Stimulated activated CD4-positive, alpha-beta T cell treated with anti-CD3 and anti-CD28 coated beads, TNF-alpha, amount 100 ng/mL, for 1 hour (primary cell): ENCODE results near the gene FERD3L.
"Not testable (repeated sequence)": the region's sequence is repeated elsewhere in the genome, so short reads cannot be mapped to it uniquely, and the experiment has no call there.

Experiments used
- DNase-seq, 3 donors: peaks; one replicate each; pipeline ENCODE4 v3.0.0-alpha.2; 2020; ENCODE audit warnings: low read depth in 3 of 3, low spot score in 1 of 3

Gene FERD3L, protein sequence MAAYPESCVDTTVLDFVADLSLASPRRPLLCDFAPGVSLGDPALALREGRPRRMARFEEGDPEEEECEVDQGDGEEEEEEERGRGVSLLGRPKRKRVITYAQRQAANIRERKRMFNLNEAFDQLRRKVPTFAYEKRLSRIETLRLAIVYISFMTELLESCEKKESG

DNA sequence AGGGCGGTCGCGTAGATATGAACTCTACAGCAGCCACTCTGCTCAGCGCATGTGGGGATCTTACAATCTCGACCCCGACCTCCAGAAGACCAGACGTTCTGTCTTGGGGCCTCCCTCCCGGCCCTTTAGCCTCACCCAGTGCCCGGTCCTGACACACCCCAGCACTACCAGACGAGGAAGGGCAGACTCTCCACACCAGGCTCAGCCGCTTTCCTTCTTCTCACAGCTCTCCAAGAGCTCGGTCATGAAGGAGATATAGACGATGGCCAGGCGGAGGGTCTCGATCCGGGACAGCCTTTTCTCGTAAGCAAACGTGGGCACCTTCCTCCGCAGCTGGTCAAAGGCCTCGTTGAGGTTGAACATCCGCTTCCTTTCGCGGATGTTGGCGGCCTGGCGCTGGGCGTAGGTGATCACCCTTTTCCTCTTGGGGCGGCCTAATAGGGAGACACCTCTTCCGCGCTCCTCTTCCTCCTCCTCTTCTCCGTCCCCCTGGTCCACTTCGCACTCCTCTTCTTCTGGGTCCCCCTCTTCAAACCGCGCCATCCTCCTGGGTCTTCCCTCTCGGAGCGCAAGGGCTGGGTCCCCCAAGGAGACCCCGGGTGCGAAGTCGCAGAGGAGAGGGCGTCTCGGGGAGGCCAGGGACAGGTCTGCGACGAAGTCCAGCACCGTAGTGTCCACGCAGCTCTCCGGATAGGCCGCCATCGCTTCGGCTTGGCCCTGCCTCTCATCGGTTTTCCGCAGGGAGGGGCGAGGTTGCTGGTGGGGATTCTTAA, at the start of gene FERD3L:
Gene FERD3L, minus strand, starts transcription at position 761 of the 773 bp plus-strand sequence. Its CDS starts 59 bp downstream, at position 702.
- no peak for DNase-seq

DNA sequence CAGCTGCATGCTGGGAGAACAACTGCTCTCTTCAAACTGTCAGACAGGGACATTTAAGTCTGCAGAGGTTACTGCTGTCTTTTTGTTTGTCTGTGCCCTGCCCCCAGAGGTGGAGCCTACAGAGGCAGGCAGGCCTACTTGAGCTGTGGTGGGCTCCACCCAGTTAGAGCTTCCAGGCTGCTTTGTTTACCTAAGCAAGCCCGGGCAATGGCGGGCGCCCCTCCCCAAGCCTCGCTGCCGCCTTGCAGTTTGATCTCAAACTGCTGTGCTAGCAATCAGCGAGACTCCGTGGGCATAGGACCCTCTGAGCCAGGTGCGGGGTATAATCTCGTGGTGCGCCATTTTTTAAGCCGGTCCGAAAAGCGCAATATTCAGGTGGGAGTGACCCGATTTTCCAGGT, 49.2 kb upstream of the FERD3L start:
- not testable (repeated sequence) for DNase-seq

DNA sequence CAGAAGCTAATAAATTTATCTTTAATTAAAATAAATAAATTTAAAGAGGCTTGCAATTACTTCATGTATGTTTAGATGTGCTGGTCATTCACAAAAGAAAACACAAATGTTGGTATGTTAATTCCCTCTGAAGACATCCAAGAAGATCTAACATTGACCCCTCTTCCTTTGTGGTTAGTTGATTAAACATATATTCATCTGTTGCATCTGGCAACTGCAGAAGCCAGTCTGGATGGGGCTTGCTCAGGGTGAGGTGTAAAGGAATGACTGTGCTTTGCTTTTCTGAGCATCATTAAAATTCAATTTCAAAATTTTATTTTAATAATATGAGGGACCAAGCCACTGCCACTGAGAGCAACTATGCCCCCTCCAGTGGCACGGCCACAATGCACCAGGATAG, 36.4 kb upstream of the FERD3L start:
- DNase-seq: no peak

DNA sequence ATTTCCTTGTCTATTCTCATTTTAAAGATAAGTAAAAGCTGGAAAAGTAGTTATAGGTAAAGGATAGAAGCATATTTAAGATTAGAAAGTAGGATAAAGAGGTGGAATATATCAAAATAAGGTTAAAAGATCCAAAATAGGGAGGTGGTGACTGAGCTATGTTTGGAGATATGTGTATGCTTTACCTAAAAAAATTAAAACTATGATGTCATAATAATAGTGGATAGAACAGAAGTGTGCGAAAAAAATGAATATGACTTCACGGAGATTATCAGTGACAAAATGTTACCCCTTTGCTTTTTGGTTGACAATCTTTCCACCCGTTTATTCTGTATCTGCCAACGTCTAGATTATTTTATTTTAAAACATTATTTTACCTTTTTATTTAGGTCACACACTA, 33.4 kb upstream of the FERD3L start:
- no peak for DNase-seq

- no peak for DNase-seq
Measured at GRCh38 chr7:19177269-19177668, 32.0 kb upstream of the FERD3L start.

DNA sequence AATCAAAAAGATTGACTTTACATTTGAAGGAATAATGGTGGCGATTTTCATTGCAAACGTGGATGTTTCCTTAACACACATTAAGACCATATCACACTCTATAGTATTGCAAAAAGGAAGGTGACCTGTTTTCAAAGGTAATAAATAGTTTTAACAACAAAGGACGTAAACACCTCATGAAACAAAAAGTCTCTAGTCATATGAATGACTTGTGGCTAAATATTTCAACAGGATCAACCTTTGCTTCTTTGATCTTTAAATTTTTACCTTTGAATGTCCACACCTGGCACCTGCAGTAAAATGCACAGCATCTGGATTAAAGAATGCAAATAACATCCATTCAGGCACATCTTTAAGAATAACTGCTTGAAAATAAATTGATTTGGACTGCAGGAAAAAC, 30.0 kb upstream of the FERD3L start:
- no peak for DNase-seq

GRCh38 chr7:19161671-19162070, 16.4 kb upstream of the FERD3L start:
- DNase-seq: no peak

- no peak for DNase-seq
Measured at GRCh38 chr7:19146699-19147098, 1.5 kb upstream of the FERD3L start.

DNA sequence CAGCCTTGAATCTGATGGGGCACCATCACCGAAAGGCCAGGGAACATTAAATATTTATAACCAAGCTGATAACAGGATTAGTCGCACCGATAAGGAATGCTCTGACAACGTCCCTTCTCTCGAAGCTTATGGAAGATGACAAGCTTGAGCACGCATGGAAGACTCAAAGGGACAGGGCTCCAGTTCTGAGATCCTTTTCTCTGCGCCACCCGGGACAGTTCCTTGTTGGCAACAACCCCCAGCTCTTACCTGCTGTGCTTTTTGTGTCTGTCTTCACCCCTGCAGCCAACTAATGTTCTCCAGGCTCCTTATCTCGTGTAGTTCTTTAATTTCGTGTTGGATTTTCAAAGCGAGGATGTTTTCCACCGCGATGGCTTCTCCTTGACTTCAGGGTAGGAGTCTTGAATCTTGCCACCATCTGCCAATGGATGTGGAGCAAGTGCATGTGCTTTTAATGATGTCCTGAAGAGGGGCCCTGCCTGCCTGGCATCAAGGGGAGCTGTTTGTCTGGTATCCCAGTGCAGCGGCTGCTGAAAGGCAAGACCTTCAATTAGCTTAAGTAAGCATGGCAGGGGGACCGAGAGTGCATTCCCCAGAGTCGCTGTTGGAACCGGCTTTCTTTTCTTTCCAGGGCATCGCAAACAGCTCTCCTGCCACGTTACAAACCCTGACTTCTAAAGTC, 354 bp upstream of the FERD3L start:
- no peak for DNase-seq

DNA sequence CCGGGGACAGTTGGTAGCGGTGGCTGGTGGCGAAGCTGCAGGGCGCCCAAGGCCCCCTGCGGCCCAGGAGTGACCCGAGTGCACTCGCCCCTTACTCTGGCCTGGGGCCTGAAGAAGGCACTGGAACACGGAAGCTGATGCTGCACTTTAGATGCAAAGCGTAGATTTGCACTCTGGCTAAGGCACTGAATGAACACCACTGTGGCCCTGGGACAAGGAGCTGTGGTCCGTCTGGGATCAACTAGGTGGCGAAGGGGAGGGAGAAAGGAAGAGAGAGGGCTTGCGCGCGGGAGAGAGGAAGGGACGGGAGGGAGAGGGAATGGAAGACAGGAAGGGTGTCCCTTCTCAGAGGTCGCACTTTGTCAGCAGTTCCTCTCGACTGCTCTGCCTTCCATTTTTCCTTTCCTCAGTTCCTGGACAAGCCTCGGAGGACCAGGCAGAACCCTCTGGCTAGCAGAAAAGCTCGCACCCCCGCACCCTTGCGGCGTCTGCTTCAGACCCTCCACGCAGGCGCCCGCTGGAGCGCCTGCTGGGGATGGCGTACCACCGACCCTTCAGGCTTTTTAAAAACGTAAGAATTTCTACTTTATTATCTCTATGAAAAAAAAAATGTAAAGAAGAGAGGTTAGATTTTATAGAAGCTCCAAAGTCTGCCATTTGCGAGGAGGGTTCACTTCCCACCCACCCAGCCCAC, 1.2 kb downstream of the FERD3L start:
- no peak for DNase-seq

GRCh38 chr7:19139706-19140327, 5.4 kb downstream of the FERD3L start:
- DNase-seq: no peak

DNA sequence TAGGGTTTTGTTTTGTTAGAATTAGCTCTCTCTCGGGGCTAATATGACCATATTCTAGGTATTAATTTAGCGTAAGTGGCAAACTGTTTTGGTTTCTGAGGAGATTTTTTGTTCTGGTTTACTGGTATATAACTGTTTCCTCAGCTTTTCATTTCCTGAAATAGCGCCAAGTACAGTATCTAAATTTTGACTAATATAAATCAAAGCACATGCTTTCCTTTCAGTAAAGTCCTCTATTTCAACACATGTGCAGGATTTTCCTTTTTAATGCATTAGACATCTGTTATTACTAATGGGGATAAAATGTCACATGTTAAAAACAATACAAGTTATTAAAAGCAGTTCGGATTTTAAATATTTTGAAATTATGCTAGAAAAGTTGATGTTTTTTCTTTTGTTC, 11.3 kb downstream of the FERD3L start:
- no peak for DNase-seq

DNA sequence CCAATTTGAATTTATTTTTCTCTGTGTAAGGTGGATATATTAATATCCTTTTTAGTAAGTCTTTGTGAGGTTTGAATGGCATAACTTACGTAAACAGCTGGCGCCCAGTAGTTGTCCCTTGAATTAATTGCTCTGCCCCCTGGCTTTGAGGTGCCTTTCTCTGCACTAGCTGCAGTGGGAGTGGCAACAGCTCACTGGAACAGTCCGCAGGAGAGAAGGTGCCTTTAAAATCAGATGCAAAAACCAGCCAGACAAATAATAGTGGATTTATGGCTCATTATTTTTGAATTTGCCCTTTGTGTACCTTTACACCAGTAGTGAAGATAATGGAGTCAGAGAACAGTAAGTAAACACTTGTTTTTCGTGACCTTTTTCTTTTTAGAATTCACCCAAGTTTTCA, 11.8 kb downstream of the FERD3L start:
- DNase-seq: no peak

DNA sequence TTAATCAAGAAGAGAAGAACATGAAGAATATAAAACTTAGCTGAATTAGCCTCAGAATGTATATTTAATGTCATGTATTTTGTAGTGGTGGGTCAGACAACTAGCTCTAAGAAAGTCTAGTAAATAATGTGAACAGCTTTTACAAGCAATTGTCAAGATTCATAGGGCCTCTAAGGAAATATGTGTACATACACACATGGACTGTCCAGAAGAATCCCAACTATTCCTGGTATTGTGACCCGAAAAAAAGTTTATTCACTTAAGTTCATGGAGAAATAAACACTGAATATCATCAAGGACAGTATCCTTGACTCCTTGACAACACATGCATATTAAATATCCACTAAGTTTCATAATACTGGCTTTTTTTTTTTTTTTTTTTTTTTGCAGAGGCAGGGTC, 16.4 kb downstream of the FERD3L start:
- no peak for DNase-seq

DNA sequence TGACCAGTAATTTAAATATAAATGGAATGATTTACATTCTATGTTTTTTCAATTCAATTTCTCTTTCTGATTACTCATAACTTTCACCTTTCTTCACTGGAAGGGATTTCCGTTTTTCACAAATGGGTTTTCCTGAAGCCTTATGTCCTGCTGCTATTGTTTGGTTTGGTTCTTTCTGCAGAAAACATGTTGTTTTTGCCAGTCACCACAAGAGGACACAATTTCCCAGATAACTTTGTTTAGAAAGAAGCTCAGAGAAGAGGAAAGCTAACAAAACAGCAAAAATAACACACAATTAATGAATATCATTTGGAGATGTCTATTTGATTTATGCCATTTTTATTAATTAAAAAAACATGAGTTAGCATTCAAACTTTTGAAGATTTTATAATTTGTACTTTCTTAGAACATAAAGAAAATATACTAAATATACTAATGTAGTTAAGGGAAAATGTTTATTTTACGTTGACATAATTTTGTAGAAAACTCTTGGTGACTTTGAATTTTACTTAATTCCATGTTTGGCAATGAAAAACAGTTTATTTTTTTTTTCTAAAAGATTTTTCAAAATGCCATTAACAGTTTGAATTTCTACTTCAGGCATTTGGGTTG, 23.1 kb downstream of the FERD3L start:
- no peak for DNase-seq

- no peak for DNase-seq
Measured at GRCh38 chr7:19119870-19120486, 25.2 kb downstream of the FERD3L start.

DNA sequence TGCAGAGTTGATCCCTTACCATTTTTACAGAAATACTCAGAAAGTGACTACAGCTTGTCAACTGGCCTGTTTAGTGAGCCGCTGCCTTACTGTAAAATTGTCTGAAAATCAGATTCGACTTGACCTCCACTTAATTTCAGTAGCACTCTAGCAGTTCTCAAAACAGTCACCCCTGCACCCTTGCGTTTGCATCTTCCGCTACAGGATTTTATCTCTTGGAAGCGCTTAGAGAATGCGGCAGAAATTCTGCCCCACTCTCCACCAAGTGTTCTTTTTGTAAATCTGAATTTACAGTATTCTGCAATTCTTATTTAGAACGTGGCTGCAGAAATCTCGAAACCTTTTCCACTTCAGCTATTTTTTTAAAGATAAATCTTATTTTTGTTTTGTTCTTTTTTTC, 25.8 kb downstream of the FERD3L start:
- DNase-seq: no peak

GRCh38 chr7:19118636-19119371, 26.4 kb downstream of the FERD3L start:
- no peak for DNase-seq

DNA sequence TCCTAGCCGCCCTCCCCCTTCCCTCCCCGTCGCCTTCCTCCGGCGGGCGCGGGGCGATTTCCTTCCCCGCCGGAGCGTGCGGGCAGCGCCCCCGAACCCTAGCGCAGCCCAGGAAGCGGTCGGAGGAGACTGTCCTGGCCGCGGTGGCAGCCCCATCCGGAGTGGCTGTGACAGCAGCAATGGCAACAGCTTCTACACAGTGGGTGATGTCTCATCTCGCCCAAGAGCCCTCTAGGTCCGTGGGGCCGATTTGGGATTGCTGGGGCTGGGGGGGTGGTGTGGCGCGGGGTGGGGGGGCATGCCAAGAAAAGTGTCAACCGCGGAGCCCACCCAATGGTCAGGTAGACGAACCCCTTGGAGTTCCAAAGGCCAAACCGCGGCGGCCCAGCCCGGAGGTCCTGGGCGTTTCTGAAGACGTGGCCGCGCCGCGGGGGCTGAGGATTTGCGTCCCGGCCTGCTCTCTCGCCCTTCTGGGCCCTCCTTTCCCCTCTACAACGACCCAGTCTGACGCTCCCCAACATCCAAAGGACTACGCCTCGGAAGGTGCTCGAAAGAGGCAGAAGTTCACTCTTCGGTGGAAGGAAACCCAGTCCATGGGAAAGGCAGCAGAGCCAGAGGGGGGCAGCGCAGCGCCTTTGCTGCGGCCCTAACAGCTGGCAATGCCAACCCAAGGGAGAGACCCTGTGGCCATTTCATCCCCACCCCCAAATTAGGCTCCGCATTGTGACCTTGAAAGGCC, 27.2 kb downstream of the FERD3L start:
- DNase-seq: no peak
